H1 (cell line): ENCODE measurements around the gene SLC17A3. TPM values are rescaled to one million over a fixed set of nuclear protein-coding genes. Genes with fewer than 3 reads are reported as not detected.

Source experiments
- CHD1 ChIP-seq: IDR thresholded peaks from 2 replicates; pipeline ENCODE4 v1.6.1; 2012; ENCODE audit warnings: low read depth, low read length, improper control_type of control experiment
- JUN ChIP-seq: IDR thresholded peaks from 2 replicates; pipeline ENCODE4 v1.6.1; 2011; ENCODE audit warnings: low read depth, mild to moderate bottlenecking, improper control_type of control experiment, low read length
- JUND ChIP-seq: IDR thresholded peaks from 2 replicates; pipeline ENCODE4 v1.6.1; 2011; ENCODE audit warnings: mild to moderate bottlenecking, improper control_type of control experiment, low read length
- RBBP5 ChIP-seq: IDR thresholded peaks from 2 replicates; pipeline ENCODE4 v1.7.1; 2012; ENCODE audit warnings: low read depth, mild to moderate bottlenecking, inconsistent platforms, low read length, moderate library complexity, borderline replicate concordance
- SIN3A ChIP-seq, 2 experiments: IDR thresholded peaks in 1 of 2; conservative IDR thresholded peaks in 1 of 2; 2 replicates each; pipeline ENCODE4 v1.6.1; 2011 to 2012; ENCODE audit warnings: low read length in 2 of 2, improper control_type of control experiment in 1 of 2, low read depth in 1 of 2, mild to moderate bottlenecking in 1 of 2
- polyA plus RNA-seq, 7 experiments: library from polyadenylated mRNA; depleted of rRNA in 3 of 7; stranded (reverse) in 5 of 7; unstranded in 2 of 7; fragments of >200 nt in 5 of 7; fragments of 200-250 nt in 2 of 7; gene quantifications; 1 replicate in 5 of 7; 2 replicates in 1 of 7; 4 replicates in 1 of 7; pipeline versions ENCODE4 v1.2.1 to v1.2.3, GENCODE V29; 2011 to 2013; ENCODE audit warnings: missing spikeins in 2 of 7, mixed read lengths in 2 of 7
- total RNA-seq: library from RNA; stranded (reverse); fragmentation: NEBNext Ultra II Directional; extraction: Animal tissue kit (Norgen Biotek cat#: 25700); gene quantifications from 2 replicates; pipeline ENCODE4 v1.2.1, GENCODE V29; 2021
- TF ChIP-seq, protein P1 (sequence below): fragments of 300-600 bp; sonication (generic); IDR thresholded peaks from 2 replicates; pipeline ENCODE4 v1.7.1; 2012; ENCODE audit warnings: low read length, moderate library complexity, mild to moderate bottlenecking, inconsistent platforms; ENCODE audit not compliant: insufficient replicate concordance
- TF ChIP-seq, protein P2 (sequence below): IDR thresholded peaks from 2 replicates; pipeline ENCODE4 v1.6.1; 2012; ENCODE audit warnings: low read length, inconsistent platforms

Gene SLC17A3
- total and polyA plus RNA-seq, 2 of the 8 experiments (the other 6 are each of a cell fraction or from before 2014, with no cell fraction given), result not detected

DNA sequence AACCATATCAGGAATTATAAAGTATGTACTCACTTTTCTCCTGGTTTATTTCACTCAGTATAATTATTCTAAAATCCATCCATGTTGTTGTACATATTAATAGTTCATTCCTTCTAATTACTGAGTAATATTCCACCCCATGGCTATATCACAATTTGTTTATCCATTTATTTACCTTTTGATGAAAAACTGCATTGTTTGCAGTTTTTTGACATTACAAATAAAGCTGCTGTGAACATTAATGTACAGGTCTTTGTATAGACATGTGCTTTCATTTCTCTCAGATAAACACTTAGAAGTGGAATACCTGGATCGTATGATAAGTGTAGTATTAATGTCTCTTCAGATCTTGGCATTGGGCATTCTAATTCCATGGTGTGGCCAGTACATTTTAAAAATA is 4.2 kb downstream of the SLC17A3 start (continued):
- TF ChIP-seq, protein P1, sequence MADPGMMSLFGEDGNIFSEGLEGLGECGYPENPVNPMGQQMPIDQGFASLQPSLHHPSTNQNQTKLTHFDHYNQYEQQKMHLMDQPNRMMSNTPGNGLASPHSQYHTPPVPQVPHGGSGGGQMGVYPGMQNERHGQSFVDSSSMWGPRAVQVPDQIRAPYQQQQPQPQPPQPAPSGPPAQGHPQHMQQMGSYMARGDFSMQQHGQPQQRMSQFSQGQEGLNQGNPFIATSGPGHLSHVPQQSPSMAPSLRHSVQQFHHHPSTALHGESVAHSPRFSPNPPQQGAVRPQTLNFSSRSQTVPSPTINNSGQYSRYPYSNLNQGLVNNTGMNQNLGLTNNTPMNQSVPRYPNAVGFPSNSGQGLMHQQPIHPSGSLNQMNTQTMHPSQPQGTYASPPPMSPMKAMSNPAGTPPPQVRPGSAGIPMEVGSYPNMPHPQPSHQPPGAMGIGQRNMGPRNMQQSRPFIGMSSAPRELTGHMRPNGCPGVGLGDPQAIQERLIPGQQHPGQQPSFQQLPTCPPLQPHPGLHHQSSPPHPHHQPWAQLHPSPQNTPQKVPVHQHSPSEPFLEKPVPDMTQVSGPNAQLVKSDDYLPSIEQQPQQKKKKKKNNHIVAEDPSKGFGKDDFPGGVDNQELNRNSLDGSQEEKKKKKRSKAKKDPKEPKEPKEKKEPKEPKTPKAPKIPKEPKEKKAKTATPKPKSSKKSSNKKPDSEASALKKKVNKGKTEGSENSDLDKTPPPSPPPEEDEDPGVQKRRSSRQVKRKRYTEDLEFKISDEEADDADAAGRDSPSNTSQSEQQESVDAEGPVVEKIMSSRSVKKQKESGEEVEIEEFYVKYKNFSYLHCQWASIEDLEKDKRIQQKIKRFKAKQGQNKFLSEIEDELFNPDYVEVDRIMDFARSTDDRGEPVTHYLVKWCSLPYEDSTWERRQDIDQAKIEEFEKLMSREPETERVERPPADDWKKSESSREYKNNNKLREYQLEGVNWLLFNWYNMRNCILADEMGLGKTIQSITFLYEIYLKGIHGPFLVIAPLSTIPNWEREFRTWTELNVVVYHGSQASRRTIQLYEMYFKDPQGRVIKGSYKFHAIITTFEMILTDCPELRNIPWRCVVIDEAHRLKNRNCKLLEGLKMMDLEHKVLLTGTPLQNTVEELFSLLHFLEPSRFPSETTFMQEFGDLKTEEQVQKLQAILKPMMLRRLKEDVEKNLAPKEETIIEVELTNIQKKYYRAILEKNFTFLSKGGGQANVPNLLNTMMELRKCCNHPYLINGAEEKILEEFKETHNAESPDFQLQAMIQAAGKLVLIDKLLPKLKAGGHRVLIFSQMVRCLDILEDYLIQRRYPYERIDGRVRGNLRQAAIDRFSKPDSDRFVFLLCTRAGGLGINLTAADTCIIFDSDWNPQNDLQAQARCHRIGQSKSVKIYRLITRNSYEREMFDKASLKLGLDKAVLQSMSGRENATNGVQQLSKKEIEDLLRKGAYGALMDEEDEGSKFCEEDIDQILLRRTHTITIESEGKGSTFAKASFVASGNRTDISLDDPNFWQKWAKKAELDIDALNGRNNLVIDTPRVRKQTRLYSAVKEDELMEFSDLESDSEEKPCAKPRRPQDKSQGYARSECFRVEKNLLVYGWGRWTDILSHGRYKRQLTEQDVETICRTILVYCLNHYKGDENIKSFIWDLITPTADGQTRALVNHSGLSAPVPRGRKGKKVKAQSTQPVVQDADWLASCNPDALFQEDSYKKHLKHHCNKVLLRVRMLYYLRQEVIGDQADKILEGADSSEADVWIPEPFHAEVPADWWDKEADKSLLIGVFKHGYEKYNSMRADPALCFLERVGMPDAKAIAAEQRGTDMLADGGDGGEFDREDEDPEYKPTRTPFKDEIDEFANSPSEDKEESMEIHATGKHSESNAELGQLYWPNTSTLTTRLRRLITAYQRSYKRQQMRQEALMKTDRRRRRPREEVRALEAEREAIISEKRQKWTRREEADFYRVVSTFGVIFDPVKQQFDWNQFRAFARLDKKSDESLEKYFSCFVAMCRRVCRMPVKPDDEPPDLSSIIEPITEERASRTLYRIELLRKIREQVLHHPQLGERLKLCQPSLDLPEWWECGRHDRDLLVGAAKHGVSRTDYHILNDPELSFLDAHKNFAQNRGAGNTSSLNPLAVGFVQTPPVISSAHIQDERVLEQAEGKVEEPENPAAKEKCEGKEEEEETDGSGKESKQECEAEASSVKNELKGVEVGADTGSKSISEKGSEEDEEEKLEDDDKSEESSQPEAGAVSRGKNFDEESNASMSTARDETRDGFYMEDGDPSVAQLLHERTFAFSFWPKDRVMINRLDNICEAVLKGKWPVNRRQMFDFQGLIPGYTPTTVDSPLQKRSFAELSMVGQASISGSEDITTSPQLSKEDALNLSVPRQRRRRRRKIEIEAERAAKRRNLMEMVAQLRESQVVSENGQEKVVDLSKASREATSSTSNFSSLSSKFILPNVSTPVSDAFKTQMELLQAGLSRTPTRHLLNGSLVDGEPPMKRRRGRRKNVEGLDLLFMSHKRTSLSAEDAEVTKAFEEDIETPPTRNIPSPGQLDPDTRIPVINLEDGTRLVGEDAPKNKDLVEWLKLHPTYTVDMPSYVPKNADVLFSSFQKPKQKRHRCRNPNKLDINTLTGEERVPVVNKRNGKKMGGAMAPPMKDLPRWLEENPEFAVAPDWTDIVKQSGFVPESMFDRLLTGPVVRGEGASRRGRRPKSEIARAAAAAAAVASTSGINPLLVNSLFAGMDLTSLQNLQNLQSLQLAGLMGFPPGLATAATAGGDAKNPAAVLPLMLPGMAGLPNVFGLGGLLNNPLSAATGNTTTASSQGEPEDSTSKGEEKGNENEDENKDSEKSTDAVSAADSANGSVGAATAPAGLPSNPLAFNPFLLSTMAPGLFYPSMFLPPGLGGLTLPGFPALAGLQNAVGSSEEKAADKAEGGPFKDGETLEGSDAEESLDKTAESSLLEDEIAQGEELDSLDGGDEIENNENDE, result no peak
- TF ChIP-seq RBBP5 (no peak), SIN3A (conservative IDR thresholded peaks at IDR 0.05 in 1 of 2, IDR thresholded peaks at IDR 0.05 in 1 of 2; ENCODE audit: low read depth in 1 of 2, low read length in 2 of 2) (no peak), JUN (no peak), JUND (no peak), CHD1 (no peak)
- TF ChIP-seq, protein P2, sequence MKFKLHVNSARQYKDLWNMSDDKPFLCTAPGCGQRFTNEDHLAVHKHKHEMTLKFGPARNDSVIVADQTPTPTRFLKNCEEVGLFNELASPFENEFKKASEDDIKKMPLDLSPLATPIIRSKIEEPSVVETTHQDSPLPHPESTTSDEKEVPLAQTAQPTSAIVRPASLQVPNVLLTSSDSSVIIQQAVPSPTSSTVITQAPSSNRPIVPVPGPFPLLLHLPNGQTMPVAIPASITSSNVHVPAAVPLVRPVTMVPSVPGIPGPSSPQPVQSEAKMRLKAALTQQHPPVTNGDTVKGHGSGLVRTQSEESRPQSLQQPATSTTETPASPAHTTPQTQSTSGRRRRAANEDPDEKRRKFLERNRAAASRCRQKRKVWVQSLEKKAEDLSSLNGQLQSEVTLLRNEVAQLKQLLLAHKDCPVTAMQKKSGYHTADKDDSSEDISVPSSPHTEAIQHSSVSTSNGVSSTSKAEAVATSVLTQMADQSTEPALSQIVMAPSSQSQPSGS, result no peak
